Measurements from ENCODE around the gene PCDHB16.
"Not testable (repeated sequence)": the region's sequence is repeated elsewhere in the genome, so short reads cannot be mapped to it uniquely, and the experiment has no call there.

PCDHB16 gene

DNA sequence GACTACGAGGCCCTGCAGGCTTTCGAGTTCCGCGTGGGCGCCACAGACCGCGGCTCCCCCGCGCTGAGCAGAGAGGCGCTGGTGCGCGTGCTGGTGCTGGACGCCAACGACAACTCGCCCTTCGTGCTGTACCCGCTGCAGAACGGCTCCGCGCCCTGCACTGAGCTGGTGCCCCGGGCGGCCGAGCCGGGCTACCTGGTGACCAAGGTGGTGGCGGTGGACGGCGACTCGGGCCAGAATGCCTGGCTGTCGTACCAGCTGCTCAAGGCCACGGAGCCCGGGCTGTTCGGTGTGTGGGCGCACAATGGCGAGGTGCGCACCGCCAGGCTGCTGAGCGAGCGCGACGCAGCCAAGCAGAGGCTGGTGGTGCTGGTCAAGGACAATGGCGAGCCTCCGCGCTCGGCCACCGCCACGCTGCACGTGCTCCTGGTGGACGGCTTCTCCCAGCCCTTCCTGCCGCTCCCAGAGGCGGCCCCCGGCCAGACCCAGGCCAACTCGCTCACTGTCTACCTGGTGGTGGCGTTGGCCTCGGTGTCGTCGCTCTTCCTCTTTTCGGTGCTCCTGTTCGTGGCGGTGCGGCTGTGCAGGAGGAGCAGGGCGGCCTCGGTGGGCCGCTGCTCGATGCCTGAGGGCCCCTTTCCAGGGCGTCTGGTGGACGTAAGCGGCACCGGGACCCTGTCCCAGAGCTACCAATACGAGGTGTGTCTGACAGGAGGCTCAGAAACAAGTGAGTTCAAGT, 2.1 kb downstream of the PCDHB16 start:
- FAIRE-seq: not testable (repeated sequence)

GRCh38 chr5:141186897-141187512, 4.8 kb downstream of the PCDHB16 start, which contains the start of gene PCDHB9:
TSS of gene PCDHB9 (plus strand) at chr5:141187161. CDS start at chr5:141187319, 158 bp downstream.
- no peak for FAIRE-seq

DNA sequence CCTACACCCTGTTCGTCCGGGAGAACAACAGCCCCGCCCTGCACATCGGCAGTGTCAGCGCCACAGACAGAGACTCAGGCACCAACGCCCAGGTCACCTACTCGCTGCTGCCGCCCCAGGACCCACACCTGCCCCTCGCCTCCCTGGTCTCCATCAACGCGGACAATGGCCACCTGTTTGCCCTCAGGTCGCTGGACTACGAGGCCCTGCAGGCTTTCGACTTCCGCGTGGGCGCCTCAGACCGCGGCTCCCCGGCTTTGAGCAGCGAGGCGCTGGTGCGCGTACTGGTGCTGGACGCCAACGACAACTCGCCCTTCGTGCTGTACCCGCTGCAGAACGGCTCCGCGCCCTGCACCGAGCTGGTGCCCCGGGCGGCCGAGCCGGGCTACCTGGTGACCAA, 6.5 kb downstream of the PCDHB16 start:
- FAIRE-seq: not testable (repeated sequence)

GRCh38 chr5:141189131-141189530, 6.9 kb downstream of the PCDHB16 start:
- FAIRE-seq: not testable (repeated sequence)

DNA sequence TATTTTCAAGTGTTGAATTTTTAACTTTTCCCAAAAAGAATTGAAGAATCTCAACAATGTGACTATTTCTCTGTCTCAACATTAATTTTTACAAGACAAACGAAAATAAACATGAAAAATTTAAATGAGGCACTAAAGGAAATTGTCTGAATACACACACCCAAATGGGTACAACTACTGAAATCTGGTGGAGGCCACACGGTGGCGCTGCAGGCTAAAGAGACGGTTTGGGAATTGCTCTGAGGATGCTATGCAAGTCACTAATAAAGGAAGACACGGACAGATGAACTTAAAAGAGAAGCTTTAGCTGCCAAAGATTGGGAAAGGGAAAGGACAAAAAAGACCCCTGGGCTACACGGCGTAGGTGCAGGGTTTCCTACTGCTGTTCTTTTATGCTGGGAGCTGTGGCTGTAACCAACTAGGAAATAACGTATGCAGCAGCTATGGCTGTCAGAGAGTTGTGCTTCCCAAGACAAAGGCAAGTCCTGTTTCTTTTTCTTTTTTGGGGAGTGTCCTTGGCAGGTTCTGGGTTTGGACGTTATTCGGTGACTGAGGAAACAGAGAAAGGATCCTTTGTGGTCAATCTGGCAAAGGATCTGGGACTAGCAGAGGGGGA, 10.0 kb downstream of the PCDHB16 start, which contains the start of gene PCDHB10:
Gene PCDHB10 (plus strand): TSS at position 244 of the 616 bp plus-strand sequence. CDS start 200 bp downstream, at position 444.
- FAIRE-seq: no peak

DNA sequence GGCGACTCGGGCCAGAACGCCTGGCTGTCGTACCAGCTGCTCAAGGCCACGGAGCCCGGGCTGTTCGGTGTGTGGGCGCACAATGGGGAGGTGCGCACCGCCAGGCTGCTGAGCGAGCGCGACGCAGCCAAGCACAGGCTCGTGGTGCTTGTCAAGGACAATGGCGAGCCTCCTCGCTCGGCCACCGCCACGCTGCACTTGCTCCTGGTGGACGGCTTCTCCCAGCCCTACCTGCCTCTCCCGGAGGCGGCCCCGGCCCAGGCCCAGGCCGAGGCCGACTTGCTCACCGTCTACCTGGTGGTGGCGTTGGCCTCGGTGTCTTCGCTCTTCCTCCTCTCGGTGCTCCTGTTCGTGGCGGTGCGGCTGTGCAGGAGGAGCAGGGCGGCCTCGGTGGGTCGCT, 12.1 kb downstream of the PCDHB16 start:
- not testable (repeated sequence) for FAIRE-seq

- no peak for FAIRE-seq
These were observed 14.2 kb downstream of the PCDHB16 start for GRCh38 chr5:141196363-141196762.

DNA sequence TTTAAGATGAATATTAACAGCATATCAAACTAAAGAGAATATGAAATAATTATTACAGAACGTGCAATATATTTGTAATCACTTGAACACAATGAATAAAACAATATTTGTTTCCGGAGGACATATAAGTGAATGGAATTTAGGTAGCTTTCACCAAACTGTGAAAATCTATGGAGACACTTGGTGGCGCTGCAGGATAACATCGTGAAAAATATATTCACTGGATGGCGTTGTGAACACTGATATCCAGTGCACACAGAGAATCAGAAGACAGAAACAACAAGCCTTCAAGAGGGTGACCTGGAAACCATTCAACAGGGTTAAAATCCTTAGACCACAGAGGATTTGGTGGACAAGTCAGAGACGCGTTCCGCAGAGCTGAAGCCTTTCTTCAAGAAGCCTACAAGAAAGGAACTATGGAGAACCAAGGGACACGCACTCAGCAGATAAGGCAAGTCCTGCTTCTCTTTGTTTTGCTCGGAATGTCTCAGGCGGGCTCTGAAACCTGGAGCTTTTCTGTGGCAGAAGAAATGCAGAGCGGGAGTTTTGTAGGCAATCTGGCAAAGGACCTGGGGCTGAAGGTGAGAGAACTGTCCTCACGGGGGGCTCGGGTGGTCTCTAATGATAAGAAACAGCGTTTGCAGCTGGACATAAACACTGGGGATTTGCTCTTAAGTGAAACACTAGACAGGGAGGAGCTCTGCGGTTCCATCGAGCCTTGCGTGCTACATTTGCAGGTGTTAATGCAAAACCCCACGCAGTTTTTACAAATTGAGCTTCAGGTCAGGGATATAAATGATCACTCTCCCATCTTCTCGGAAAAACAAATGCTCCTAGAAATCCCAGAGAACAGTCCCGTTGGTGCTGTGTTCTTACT, 17.4 kb downstream of the PCDHB16 start, which contains the start of gene PCDHB11:
Gene PCDHB11 (plus strand): TSS at position 269 of the 877 bp plus-strand sequence. CDS start 148 bp downstream, at position 417.
- no peak for FAIRE-seq

DNA sequence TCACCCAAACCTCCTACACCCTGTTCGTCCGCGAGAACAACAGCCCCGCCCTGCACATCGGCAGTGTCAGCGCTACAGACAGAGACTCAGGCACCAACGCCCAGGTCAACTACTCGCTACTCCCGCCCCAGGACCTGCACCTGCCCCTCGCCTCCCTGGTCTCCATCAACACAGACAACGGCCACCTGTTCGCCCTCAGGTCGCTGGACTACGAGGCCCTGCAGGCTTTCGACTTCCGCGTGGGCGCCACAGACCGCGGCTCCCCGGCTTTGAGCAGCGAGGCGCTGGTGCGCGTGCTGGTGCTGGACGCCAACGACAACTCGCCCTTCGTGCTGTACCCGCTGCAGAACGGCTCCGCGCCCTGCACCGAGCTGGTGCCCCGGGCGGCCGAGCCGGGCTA, 18.9 kb downstream of the PCDHB16 start:
- FAIRE-seq: not testable (repeated sequence)

DNA sequence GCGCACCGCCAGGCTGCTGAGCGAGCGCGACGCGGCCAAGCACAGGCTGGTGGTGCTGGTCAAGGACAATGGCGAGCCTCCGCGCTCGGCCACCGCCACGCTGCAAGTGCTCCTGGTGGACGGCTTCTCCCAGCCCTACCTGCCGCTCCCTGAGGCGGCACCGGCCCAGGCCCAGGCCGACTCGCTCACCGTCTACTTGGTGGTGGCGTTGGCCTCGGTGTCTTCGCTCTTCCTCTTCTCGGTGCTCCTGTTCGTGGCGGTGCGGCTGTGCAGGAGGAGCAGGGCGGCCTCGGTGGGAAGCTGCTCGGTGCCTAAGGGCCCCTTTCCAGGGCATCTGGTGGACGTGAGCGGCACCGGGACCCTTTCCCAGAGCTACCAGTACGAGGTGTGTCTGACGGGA, 19.5 kb downstream of the PCDHB16 start:
- not testable (repeated sequence) for FAIRE-seq

DNA sequence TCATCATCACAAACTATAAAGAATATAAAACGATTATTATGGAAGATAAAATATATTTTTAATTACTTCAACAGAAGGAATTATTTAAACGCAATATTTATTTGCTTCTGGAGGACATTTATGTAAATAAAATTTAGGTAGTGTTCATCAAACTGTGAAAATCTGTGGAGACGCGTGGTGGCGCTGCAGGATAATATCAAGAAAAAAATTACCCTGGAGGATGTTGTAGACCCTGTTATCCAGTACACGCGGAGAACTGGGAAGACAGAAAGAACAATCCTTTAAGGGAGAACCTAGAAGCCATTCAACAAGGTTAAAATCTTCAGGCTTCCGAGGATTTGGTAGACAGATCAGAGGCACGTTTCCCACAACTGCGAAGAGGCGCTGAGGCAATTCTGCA, 26.3 kb downstream of the PCDHB16 start, which contains the start of gene PCDHB12:
Gene PCDHB12 (plus strand): TSS at position 242 of the 400 bp plus-strand sequence. CDS start 189 bp downstream, outside the sequence.
- no peak for FAIRE-seq

DNA sequence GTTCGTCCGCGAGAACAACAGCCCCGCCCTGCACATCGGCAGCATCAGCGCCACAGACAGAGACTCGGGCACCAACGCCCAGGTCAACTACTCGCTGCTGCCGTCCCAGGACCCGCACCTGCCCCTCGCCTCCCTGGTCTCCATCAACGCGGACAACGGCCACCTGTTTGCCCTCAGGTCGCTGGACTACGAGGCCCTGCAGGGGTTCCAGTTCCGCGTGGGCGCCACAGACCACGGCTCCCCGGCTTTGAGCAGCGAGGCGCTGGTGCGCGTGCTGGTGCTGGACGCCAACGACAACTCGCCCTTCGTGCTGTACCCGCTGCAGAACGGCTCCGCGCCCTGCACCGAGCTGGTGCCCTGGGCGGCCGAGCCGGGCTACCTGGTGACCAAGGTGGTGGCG, 28.1 kb downstream of the PCDHB16 start:
- not testable (repeated sequence) for FAIRE-seq

DNA sequence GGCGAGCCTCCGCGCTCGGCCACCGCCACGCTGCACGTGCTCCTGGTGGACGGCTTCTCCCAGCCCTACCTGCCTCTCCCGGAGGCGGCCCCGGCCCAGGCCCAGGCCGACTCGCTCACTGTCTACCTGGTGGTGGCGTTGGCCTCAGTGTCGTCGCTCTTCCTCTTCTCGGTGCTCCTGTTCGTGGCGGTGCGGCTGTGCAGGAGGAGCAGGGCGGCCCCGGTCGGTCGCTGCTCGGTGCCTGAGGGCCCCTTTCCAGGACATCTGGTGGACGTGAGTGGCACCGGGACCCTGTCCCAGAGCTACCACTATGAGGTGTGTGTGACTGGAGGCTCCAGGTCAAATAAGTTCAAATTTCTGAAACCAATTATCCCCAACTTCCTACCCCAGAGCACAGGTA, 28.7 kb downstream of the PCDHB16 start:
- not testable (repeated sequence) for FAIRE-seq

GRCh38 chr5:141213656-141214339, 31.6 kb downstream of the PCDHB16 start, which contains the start of gene PCDHB13:
TSS of gene PCDHB13 (plus strand) at chr5:141213919. CDS start at chr5:141214124, 205 bp downstream.
- FAIRE-seq: not testable (repeated sequence)

GRCh38 chr5:141214583-141214982, 32.4 kb downstream of the PCDHB16 start:
- FAIRE-seq: not testable (repeated sequence)

DNA sequence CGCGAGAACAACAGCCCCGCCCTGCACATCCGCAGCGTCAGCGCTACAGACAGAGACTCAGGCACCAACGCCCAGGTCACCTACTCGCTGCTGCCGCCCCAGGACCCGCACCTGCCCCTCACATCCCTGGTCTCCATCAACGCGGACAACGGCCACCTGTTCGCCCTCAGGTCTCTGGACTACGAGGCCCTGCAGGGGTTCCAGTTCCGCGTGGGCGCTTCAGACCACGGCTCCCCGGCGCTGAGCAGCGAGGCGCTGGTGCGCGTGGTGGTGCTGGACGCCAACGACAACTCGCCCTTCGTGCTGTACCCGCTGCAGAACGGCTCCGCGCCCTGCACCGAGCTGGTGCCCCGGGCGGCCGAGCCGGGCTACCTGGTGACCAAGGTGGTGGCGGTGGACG, 33.3 kb downstream of the PCDHB16 start:
- FAIRE-seq: not testable (repeated sequence)

- FAIRE-seq: not testable (repeated sequence)
These were observed 33.8 kb downstream of the PCDHB16 start for GRCh38 chr5:141216035-141216434.

DNA sequence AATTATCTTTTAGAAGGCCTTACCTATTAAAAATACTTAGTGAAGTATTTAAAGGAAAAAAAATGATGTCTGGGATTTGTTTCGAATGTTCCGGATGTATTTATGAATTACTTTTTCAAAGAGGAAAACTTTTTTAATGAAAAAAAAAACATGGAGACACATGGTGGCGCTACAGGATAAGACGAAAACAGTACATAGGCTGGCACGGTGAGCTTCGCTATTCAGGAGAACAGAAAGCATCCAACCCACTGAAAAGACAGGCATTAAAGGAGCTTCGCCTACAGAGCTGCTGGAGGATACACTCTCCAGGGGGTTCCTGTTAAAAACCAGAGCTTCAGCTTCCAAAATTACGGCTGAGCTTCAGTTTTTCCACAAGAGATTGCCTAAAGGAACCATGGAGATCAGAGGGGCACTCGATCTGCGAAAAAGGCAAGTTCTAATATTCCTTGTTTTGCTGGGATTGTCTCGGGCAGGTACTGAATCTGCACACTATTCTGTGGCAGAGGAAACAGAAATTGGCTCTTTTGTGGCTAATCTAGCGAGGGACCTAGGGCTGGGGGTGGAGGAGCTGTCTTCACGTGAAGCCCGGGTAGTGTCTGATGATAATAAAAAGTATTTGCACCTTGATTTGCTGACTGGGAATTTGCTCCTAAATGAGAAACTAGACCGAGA, 41.1 kb downstream of the PCDHB16 start, which contains the start of gene PCDHB14:
Gene PCDHB14 (plus strand): TSS at position 232 of the 672 bp plus-strand sequence. CDS start 163 bp downstream, at position 395.
- no peak for FAIRE-seq

- FAIRE-seq: not testable (repeated sequence)
These were observed 42.7 kb downstream of the PCDHB16 start for GRCh38 chr5:141224844-141225243.

DNA sequence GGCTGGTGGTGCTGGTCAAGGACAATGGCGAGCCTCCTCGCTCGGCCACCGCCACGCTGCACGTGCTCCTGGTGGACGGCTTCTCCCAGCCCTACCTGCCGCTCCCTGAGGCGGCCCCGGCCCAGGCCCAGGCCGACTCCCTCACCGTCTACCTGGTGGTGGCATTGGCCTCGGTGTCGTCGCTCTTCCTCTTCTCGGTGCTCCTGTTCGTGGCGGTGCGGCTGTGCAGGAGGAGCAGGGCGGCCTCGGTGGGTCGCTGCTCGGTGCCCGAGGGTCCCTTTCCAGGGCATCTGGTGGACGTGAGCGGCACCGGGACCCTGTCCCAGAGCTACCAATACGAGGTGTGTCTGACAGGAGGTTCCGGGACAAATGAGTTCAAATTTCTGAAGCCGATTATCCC, 43.2 kb downstream of the PCDHB16 start:
- not testable (repeated sequence) for FAIRE-seq

Data from islet of Langerhans (tissue), 1 donor.